Osteocyte (in vitro differentiated cells): ENCODE measurements around the gene ZBTB24. TPM values are rescaled to one million over a fixed set of nuclear protein-coding genes. Genes with fewer than 3 reads are reported as not detected.
A peak's percentile ranks its signal among the peaks of the same experiment; 100 is the strongest.

Experiments
- DNase-seq: peaks from one replicate; pipeline ENCODE4 v3.0.0; 2021; ENCODE audit warnings: mixed read lengths; ENCODE audit not compliant: unreplicated experiment; ENCODE audit errors: extremely low spot score
- H3K27ac Mint-ChIP-seq: one replicate; pipeline ENCODE4 v1.8.0; 2021; ENCODE audit warnings: mild to moderate bottlenecking, mixed read lengths; ENCODE audit not compliant: unreplicated experiment
- H3K27me3 Mint-ChIP-seq: one replicate; pipeline ENCODE4 v1.8.0; 2021; ENCODE audit warnings: mixed read lengths; ENCODE audit not compliant: unreplicated experiment
- H3K36me3 Mint-ChIP-seq: one replicate; pipeline ENCODE4 v1.8.0; 2021; ENCODE audit warnings: mixed read lengths; ENCODE audit not compliant: unreplicated experiment
- H3K4me1 Mint-ChIP-seq: one replicate; pipeline ENCODE4 v1.8.0; 2021; ENCODE audit warnings: mixed read lengths; ENCODE audit not compliant: unreplicated experiment
- H3K4me3 Mint-ChIP-seq: one replicate; pipeline ENCODE4 v1.8.0; 2021; ENCODE audit warnings: mild to moderate bottlenecking, moderate library complexity, mixed read lengths; ENCODE audit not compliant: unreplicated experiment
- H3K9me3 Mint-ChIP-seq: one replicate; pipeline ENCODE4 v1.8.0; 2021; ENCODE audit warnings: mixed read lengths; ENCODE audit not compliant: unreplicated experiment
- CTCF ChIP-seq: fragments of 200-600 bp; sonication (generic); IDR thresholded peaks from 2 replicates; pipeline ENCODE4 v1.5.0; 2021; ENCODE audit warnings: antibody characterized with exemption, mild to moderate bottlenecking, moderate library complexity
- total RNA-seq: library from RNA; stranded (reverse); gene quantifications from 2 replicates; pipeline ENCODE4 v1.2.1, GENCODE V29; 2021

The ZBTB24 gene
- total RNA-seq, 1 donor from 2014 or later, result 6.2 TPM

GRCh38 chr6:109471105-109471810 lies 11.8 kb downstream of the ZBTB24 start:
- TF ChIP-seq CTCF, result no peak
- H3K27me3 Mint-ChIP-seq, result no peaks in the 10 kb centered on the region
- DNase-seq, result no peak
- H3K4me1 Mint-ChIP-seq, result peaks cover 2% of the 10 kb centered on the region
- no peak overlapping the region for H3K27ac Mint-ChIP-seq
- H3K4me3 Mint-ChIP-seq, result no peak overlapping the region
- peaks cover 54% of the 10 kb centered on the region for H3K36me3 Mint-ChIP-seq
- H3K9me3 Mint-ChIP-seq, result no peaks in the 10 kb centered on the region

GRCh38 chr6:109469591-109470189 lies 13.3 kb downstream of the ZBTB24 start:
- Mint-ChIP-seq H3K27ac (no peak overlapping the region), H3K4me3 (no peak overlapping the region), H3K27me3 (no peaks in the 10 kb centered on the region), H3K36me3 (peaks cover 53% of the 10 kb centered on the region), H3K4me1 (peaks cover 2% of the 10 kb centered on the region), H3K9me3 (no peaks in the 10 kb centered on the region)
- TF ChIP-seq CTCF, result no peak
- no peak for DNase-seq

- no peaks in the 10 kb centered on the region for H3K27me3 Mint-ChIP-seq
- DNase-seq, result peak; percentile 0
- H3K4me3 Mint-ChIP-seq, result no peak overlapping the region
- H3K27ac Mint-ChIP-seq, result no peak overlapping the region
- H3K4me1 Mint-ChIP-seq, result peaks cover 2% of the 10 kb centered on the region
- peaks cover 42% of the 10 kb centered on the region for H3K36me3 Mint-ChIP-seq
- H3K9me3 Mint-ChIP-seq, result no peaks in the 10 kb centered on the region
- TF ChIP-seq CTCF, result no peak
Measured at GRCh38 chr6:109467696-109468095, 15.3 kb downstream of the ZBTB24 start.

- no peak overlapping the region for H3K4me3 Mint-ChIP-seq
- H3K9me3 Mint-ChIP-seq, result no peaks in the 10 kb centered on the region
- H3K27me3 Mint-ChIP-seq, result no peaks in the 10 kb centered on the region
- no peak for TF ChIP-seq CTCF
- no peak for DNase-seq
- no peak overlapping the region for H3K27ac Mint-ChIP-seq
- H3K36me3 Mint-ChIP-seq, result peaks cover 45% of the 10 kb centered on the region
- H3K4me1 Mint-ChIP-seq, result peaks cover 2% of the 10 kb centered on the region
Measured at GRCh38 chr6:109466212-109466923, 16.7 kb downstream of the ZBTB24 start.

GRCh38 chr6:109465772-109466171 lies 17.2 kb downstream of the ZBTB24 start:
- no peak for TF ChIP-seq CTCF
- Mint-ChIP-seq H3K27me3 (no peaks in the 10 kb centered on the region), H3K27ac (no peak overlapping the region), H3K4me3 (no peak overlapping the region), H3K4me1 (peaks cover 2% of the 10 kb centered on the region), H3K36me3 (peaks cover 46% of the 10 kb centered on the region), H3K9me3 (no peaks in the 10 kb centered on the region)
- DNase-seq, result no peak
